GM18867 (cell line): ENCODE measurements around the gene PUM1.
"Not testable (repeated sequence)": the region's sequence is repeated elsewhere in the genome, so short reads cannot be mapped to it uniquely, and the experiment has no call there.

ENCODE experiments used
- ATAC-seq: cut with Tn5 transposase; IDR thresholded peaks from one replicate; pipeline ENCODE4 v1.9.1; 2021; ENCODE audit warnings: mild to moderate bottlenecking, moderate library complexity; ENCODE audit not compliant: unreplicated experiment

The PUM1 gene

DNA sequence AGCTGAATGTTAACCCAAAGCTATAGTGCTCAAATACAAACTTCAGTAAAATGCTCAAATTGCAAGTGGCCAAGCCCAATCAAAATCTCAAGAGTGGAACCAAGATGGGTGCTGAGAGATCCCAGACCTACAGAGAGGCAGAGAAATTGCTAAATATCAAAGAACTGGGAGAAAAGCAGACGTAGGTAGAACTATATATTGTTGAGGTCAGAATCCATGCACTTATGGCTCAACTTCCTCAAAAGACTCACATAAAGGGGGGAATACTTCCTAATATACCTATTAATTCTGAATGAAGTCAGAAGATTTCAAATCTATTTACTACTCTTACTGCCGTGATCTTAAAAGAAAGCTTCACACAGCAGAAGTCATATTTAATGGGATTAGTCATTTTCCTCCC is 65.2 kb downstream of the PUM1 start:
- ATAC-seq: no peak

DNA sequence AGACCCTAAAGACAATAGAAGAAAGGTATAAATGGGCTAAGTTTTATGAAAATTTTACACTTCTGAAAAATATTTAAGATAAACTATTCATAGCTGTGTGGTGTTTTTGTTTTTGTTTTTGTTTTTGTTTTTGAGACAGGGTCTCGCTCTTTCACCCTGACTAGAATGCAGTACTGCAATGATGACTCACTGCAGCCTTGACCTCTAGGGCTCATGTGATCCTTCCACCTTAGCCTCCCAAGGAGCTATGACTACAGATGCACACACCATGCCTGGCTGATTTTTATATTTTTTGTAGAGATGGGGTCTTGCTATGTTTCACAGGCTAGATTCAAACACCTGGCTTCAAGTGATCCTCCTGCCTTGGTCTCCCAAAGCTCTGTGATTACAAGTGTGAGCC is 66.6 kb downstream of the PUM1 start:
- ATAC-seq: no peak

DNA sequence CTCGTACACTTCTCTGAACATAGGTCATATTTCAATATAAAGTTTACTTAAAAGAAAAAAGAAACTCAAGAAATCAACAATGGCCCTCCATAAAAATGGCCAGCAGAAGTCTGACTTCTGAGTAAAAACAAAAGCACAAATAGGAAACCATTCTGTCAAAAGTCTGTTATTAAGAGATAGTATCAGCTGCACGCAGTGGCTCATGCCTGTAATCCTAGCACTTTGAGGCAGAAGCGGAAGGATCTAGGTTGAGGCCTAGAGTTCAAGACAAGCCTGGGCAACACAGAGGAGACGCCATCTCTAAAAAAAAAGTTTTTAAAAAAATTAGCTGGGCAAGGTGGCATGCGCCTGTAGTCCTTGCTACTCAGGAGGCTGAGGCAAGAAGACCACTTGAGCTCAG is 67.3 kb downstream of the PUM1 start:
- ATAC-seq: no peak

- ATAC-seq: no peak
Measured at GRCh38 chr1:30997463-30998057, 68.0 kb downstream of the PUM1 start.

DNA sequence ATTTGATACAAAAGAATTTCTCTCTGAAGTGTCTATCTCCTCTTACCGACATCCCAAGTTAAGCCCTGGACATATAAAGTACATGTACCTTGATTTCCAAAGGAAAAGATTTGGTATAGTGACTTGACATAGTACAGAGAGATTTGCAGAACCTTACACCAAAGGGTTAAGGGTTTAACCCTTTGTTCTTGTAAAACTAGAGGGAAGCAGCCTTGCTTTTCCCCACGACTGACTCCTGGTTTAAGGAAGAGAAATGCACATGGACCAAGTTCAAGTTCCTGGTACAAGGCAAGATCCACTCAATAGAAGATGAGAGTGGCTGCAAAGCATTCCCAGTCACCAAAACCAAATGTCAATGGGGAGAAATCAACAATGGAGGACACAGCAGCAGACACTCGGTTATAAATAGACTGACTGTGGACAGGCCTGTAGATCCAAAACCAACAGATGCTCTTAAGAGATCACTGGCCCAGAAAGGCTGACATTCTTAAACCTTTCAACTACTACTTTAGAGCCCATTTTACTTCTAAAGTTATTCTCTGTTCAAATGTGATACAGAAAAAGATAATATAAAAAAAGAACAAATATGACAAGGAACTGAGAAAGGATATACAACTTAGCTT is 69.4 kb downstream of the PUM1 start:
- ATAC-seq: no peak

DNA sequence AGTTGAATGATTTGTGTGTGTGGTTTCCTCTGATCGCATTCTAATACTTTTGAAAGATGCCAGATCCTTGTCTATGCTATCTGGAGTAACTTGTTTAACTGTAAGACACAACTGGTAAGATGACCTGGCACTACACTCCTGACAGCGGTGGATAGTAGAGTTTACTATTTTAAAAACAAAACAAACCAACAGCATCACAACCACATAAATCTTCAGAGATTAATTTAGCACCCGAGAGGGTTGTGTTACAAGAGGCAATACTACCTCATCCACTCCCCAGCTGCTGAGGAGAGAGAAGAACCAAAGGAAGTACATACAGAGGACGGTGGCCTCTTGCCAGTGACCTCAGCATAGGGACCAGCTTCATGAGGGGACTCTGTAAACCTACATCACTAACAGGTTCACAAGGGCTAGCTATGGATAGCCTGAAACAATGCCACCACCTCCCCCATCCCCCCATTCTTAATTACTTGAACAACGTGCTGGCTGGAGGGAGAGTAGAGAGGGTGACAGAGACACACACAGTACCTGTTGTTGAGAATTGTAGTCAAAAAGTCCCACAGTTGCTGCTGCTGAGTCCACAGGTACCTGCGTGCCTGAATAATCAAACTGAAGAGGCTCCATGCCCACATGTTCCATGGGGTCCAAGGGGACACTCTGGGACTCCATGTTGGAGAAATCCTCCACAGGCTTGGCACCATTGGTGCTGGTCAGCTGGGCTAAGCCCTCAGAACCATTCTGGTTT is 73.5 kb downstream of the PUM1 start:
- ATAC-seq: no peak

DNA sequence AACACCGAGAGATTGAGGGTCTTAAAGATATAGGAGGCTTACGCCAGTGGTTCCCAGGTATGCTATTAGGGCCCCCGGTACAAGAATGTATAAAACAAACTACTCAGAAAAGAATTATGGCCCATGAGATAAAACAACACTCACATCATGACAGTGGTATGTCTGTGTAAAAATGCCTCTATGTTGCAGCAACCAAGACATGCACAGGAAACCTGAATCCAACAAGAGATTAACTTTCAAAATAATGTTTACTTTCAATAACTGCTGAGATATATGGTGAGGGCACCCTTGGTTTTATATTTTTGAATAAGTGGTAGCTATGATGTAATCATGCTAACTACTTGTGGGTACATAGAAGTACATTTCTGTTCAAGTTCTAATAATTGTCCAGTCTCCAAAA is 74.9 kb downstream of the PUM1 start:
- ATAC-seq: no peak

DNA sequence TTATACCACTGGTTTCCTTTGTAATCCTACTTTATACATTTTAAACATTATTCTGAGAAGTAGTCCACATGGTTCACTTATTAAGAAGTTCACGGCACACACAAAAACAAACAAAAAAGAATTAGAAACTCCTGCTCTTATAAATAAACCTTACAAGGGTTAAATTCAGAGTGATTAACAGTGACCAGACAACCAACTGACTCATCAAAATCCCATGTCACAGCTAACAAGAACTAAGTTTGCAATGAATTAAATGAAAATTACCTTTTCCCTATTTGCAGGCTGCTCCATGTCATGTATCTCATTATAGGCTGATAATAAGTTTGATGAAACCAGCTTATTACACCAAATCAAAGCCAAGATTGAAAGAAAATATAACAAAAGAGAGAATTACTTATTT is 77.5 kb downstream of the PUM1 start:
- ATAC-seq: no peak

DNA sequence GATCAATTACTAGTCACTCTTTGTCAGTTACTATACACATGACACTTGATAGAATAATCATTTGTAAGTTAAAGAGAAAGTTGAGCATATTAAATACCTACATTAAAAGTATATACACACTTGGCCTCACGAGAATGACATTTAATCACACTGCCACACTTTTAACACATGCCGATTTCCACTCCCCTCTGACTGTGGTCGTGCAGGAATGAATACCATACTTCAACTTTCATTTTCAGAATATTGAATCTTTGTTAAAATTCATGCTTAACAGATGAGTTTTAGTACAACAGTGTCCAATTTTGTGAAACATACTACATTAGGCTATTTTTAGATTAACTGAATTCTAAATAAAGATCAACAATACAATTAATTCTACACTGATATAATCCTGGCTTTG is 78.8 kb downstream of the PUM1 start:
- ATAC-seq: no peak

DNA sequence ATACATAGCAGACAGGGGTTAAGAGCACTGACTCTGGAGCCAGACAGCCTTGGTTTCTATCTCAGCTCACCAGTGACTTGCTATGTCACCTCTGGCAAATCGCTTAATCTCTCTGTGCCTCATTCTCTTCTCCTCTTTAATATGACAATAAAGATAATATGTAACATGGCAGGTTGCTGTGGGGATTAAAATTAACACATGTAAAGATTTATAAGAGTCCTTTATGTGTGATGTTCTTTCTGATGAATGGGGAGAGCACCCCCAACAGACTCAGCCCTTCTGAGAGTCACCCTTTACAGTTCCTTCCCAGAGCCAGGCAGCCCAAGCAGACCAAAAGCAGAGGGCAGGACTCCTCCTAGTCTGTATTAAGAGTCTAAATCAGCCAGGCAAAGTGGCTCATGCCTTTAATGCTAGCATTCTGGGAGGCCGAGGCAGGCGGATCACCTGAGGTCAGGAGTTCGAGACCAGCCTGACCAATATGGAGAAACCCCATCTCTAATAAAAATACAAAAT is 80.5 kb downstream of the PUM1 start:
- ATAC-seq: no peak

DNA sequence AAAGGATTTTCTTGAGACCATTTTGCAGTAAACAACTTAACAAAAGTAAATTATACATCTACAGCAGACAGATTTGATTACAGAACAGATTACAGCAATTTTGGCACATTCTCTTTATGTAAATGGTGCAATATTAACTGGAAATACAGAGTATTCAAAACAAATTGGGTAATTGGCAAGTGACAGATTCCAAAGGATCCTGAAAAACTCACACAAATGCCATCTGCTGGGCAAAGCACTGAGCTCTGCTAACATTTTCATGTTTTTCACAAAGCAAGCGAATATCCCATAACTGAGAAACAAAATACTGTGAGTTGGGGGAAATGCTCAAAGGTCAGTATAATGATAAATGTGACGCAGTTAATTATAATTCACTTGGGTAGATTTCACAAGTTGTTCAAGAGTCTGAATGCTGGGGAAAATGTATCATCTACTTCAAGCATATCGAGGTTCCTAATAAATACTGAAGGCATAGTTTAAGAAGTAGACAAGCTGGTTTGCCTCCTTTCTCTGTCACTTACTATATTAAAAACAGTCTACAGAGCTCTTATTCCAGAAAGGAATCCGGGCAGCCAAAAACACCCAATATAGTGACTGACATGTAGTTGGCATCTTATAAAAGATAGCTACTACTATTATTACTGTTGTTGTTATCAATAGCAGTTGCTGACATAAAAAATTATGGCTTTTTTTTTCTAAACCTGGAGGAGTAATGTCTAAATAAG is 81.2 kb downstream of the PUM1 start:
- no peak for ATAC-seq

DNA sequence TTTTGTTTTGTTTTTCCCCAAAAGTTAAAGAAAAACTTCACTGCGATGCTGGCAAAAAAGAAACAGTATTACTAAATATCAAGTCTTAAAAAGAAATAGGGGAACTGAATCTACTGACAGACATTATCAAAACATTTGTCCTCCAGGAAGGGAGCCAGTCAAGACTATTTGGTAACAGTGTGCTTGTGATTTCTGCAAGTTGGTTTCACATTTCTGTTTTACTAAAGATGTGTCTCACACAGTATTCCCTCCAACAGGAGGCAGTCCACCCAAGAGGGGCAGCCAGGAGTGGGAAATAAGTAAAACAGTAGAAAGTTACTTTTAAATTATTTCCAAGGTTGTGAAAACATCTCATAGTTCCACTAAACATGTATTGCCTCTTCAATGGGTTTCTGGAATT is 82.6 kb downstream of the PUM1 start:
- ATAC-seq: no peak

DNA sequence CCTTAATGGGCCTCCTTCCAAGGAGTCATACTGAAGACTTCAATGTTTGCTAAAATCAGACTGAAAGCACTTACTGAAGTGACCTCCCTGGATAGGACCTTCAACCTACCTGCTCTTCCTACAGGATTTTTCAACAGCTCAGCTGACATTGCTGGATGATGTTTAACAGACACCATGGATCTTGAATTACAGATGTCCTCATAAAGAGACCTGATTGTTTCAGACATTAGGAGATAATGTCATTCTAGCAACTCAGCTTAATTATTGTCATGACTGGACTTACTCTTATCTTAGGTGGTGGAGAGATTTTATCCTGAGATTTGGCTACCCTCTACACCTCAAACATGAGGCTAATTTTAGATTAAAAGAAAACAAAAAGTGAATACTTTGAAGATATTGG is 83.1 kb downstream of the PUM1 start:
- ATAC-seq: no peak

DNA sequence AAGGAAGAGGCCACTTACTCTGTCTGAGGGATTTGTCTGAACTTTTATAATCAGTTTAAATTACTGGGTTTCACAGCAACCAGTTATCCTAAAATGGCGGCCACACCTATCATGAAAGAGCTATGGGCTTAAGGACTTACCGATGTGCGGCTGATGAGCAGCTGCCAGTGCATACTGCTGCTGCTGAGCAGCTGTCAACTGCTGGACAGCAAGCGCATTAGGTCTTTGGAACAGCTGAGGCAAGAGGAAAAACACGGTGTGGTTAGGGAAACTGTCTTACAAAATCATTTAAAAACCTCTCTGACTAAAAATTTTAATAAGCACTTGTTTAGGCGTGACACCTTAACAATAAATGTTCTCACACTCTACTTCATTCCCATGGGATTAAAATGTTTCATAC is 84.3 kb downstream of the PUM1 start:
- no peak for ATAC-seq

- no peak for ATAC-seq
Measured at GRCh38 chr1:30977511-30977910, 88.0 kb downstream of the PUM1 start.

DNA sequence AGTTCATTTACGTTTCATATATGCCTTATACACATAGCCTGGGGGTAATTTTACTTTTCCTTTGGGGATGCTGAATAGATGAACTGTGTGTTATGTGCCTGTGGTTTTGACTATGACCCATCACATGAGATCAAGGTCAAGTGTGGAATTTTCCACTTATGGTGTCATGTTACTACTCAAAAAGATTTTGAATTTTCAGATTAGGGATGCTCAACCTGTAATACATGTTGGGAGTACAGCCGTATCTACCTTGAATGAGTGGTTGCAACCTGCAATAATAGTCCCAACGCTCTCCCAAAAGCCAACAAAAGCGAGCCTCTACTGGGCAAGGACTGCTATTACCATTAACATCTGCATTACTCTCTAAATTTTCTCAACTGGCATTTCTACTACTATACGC is 88.4 kb downstream of the PUM1 start:
- ATAC-seq: no peak

GRCh38 chr1:30976143-30976542 is 89.4 kb downstream of the PUM1 start:
- no peak for ATAC-seq

DNA sequence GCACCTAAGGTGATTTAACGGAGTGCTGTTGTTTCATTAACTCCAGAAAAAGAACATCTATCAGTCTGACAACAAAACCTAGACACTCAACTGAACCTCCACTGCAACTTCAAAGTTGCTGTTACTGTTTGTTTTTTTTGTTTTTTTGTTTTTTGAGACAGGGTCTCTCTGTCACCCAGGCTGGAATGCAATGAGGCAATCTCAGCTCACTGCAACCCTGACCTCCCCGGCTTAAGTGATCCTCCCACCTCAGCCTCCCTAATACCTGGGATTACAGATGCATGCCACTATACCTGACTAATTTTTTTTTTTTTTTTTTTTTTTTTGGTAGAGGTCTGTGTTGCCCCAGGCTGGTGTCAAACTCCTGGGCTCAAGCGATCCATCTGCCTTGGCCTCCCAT is 90.3 kb downstream of the PUM1 start:
- no peak for ATAC-seq

- ATAC-seq: no peak
Measured at GRCh38 chr1:30974536-30974935, 91.0 kb downstream of the PUM1 start.

GRCh38 chr1:30972349-30972748 is 93.2 kb downstream of the PUM1 start:
- not testable (repeated sequence) for ATAC-seq

- no peak for ATAC-seq
Measured at GRCh38 chr1:30971496-30971895, 94.0 kb downstream of the PUM1 start.

GRCh38 chr1:30969903-30970302 is 95.6 kb downstream of the PUM1 start:
- no peak for ATAC-seq
